SK-N-SH (cell line): Measurements from ENCODE around the gene RPL28. TPM values are rescaled to one million over a fixed set of nuclear protein-coding genes. Genes with fewer than 3 reads are reported as not detected.
"Not testable (repeated sequence)": the region's sequence is repeated elsewhere in the genome, so short reads cannot be mapped to it uniquely, and the experiment has no call there.

Experiments
- CTCF ChIA-PET: fragments of 300-600, 350-600 bp; formaldehyde crosslinking; extraction: SDS; loops from one replicate; lab custom pipeline; 2021; lab: Yijun Ruan, JAX
- POLR2A ChIA-PET: fragments of 350-600 bp; sonication (Branson Sonifier 250); formaldehyde crosslinking; extraction: SDS; loops from one replicate; lab custom pipeline; 2020; ENCODE audit warnings: antibody characterized with exemption, inconsistent platforms; lab: Yijun Ruan, JAX
- DNase-seq: peaks from one replicate; pipeline ENCODE4 v3.0.0; 2012
- H2AFZ ChIP-seq: fragments of 200-600 bp; sonication (generic); 2 replicates; pipeline ENCODE4 v1.8.1; 2016; ENCODE audit warnings: antibody characterized with exemption, mild to moderate bottlenecking, low read depth
- H3F3A ChIP-seq: fragments of 200-600 bp; sonication (generic); replicated peaks from 2 replicates; pipeline ENCODE3; 2016; ENCODE audit warnings: antibody characterized with exemption, mild to moderate bottlenecking; ENCODE audit not compliant: insufficient read depth
- H3K27ac ChIP-seq, 2 experiments: fragments of 200-500 bp in 1 of 2; fragments of 200-600 bp in 1 of 2; sonication (Bioruptor generic) in 1 of 2; sonication (generic), shearing (Covaris generic) in 1 of 2; 2 replicates each; pipeline versions ENCODE4 v1.5.1 to v1.6.1; 2014 to 2016; ENCODE audit warnings: low read depth in 2 of 2, inconsistent platforms in 1 of 2, low read length in 1 of 2, mild to moderate bottlenecking in 1 of 2, mixed read lengths in 1 of 2
- H3K27me3 ChIP-seq: fragments of 200-600 bp; sonication (generic), shearing (Covaris generic); 2 replicates; pipeline ENCODE4 v1.6.1; 2016; ENCODE audit warnings: mixed run types; ENCODE audit not compliant: insufficient read depth
- H3K36me3 ChIP-seq, 2 experiments: fragments of 200-500 bp in 1 of 2; fragments of 200-600 bp in 1 of 2; sonication (Bioruptor generic) in 1 of 2; sonication (generic) in 1 of 2; replicated peaks in 1 of 2; 2 replicates each; pipeline versions ENCODE3 to v1.5.1; 2014 to 2016; ENCODE audit warnings: low read length in 1 of 2, mild to moderate bottlenecking in 1 of 2; ENCODE audit not compliant: insufficient read depth in 2 of 2, control insufficient read depth in 1 of 2
- H3K4me1 ChIP-seq, 2 experiments: fragments of 200-500 bp in 1 of 2; fragments of 200-600 bp in 1 of 2; sonication (Bioruptor generic) in 1 of 2; sonication (generic), shearing (Covaris generic) in 1 of 2; 2 replicates each; pipeline versions ENCODE4 v1.5.1 to v1.6.1; 2014 to 2016; ENCODE audit warnings: low read depth in 1 of 2, low read length in 1 of 2, mixed run types in 1 of 2; ENCODE audit not compliant: insufficient read depth in 2 of 2, control insufficient read depth in 1 of 2
- H3K4me2 ChIP-seq: fragments of 200-600 bp; sonication (generic), shearing (Covaris generic); 2 replicates; pipeline ENCODE4 v1.6.1; 2017; ENCODE audit warnings: mixed run types
- H3K4me3 ChIP-seq, 2 experiments: fragments of 200-500 bp in 1 of 2; fragments of 200-600 bp in 1 of 2; sonication (Bioruptor generic) in 1 of 2; sonication (generic), shearing (Covaris generic) in 1 of 2; 2 replicates each; pipeline versions ENCODE4 v1.5.1 to v1.8.1; 2014 to 2016; ENCODE audit warnings: low read depth in 2 of 2, inconsistent platforms in 1 of 2, low read length in 1 of 2, mild to moderate bottlenecking in 1 of 2, mixed read lengths in 1 of 2, moderate library complexity in 1 of 2
- H3K79me2 ChIP-seq: fragments of 200-600 bp; sonication (generic); 2 replicates; pipeline ENCODE4 v1.8.1; 2017; ENCODE audit warnings: mild to moderate bottlenecking; ENCODE audit not compliant: insufficient read depth
- H3K9ac ChIP-seq: fragments of 200-600 bp; sonication (generic); 2 replicates; pipeline ENCODE4 v1.6.1; 2017; ENCODE audit warnings: mixed run types
- H3K9me2 ChIP-seq: fragments of 200-600 bp; sonication (generic); 2 replicates; pipeline ENCODE4 v1.6.1; 2017; ENCODE audit warnings: mixed run types
- H3K9me3 ChIP-seq: fragments of 200-600 bp; sonication (generic); 2 replicates; pipeline ENCODE4 v1.6.1; 2017; ENCODE audit warnings: mixed run types, mild to moderate bottlenecking, moderate library complexity
- H4K20me1 ChIP-seq: fragments of 200-600 bp; sonication (generic); 2 replicates; pipeline ENCODE4 v1.6.1; 2017; ENCODE audit warnings: mild to moderate bottlenecking, mixed run types; ENCODE audit not compliant: insufficient read depth
- FOXJ3 ChIP-seq: sonication (generic); formaldehyde crosslinking; IDR thresholded peaks from 2 replicates; pipeline ENCODE4 v1.5.1; 2020; ENCODE audit warnings: mild to moderate bottlenecking, missing genetic modification reagents
- MXI1 ChIP-seq: IDR thresholded peaks from 2 replicates; pipeline ENCODE4 v1.6.1; 2012; ENCODE audit warnings: mild to moderate bottlenecking, low read depth, low read length, improper control_type of control experiment
- TAF1 ChIP-seq: IDR thresholded peaks from 2 replicates; pipeline ENCODE4 v1.6.1; 2012; ENCODE audit warnings: low read depth, mild to moderate bottlenecking, low read length, moderate library complexity, borderline replicate concordance
- USF2 ChIP-seq: fragments of 150-350 bp; IDR thresholded peaks from 2 replicates; pipeline ENCODE4 v1.6.1; 2017; ENCODE audit warnings: antibody characterized with exemption, low read length, low read depth, borderline replicate concordance
- WGBS: methylation state at CpG from one replicate; pipeline ENCODE4 v1.1.6; 2017; ENCODE audit warnings: low lambda C conversion rate; 5-methylcytosine and 5-hydroxymethylcytosine counted together
- polyA plus RNA-seq, 3 experiments: library from polyadenylated mRNA; depleted of rRNA; stranded (reverse); fragments of >200 nt; gene quantifications; 2 replicates each; pipeline ENCODE4 v1.2.3, GENCODE V29; 2012
- TF ChIP-seq, protein P1 (sequence below): IDR thresholded peaks from 2 replicates; pipeline ENCODE4 v1.6.1; 2012; ENCODE audit warnings: mild to moderate bottlenecking, low read depth, low read length, moderate library complexity
- TF ChIP-seq, protein P2 (sequence below): IDR thresholded peaks from 2 replicates; pipeline ENCODE4 v1.4.0; 2012; ENCODE audit warnings: low read depth

RPL28 gene
- polyA plus RNA-seq, 1 of the 3 experiments (the other 2 are of a cell fraction) = 2,368 TPM

GRCh38 chr19:55447421-55448174, 61.9 kb downstream of the RPL28 start:
- peaks cover 8% of the 10 kb centered on the region for H3F3A ChIP-seq
- H3K9me3 ChIP-seq = no peaks in the 10 kb centered on the region
- no peak overlapping the region for H3K4me3 ChIP-seq
- ChIA-PET CTCF (interaction anchor here (0.6 to 1.7 kb wide), 4 partner anchors 20 to 874 kb away, joined by 3 to 5 read pairs (median 4); partner anchors contain the start of gene LILRA2), POLR2A (no interaction called here)
- no peaks in the 10 kb centered on the region for H3K9me2 ChIP-seq
- H3K27ac ChIP-seq = no peak overlapping the region
- no peaks in the 10 kb centered on the region for H3K36me3 ChIP-seq
- H4K20me1 ChIP-seq = peaks cover 5% of the 10 kb centered on the region; the same call in 1 of the 2 replicates
- H3K4me2 ChIP-seq = no peak overlapping the region
- DNase-seq = peak; percentile 78
- H3K9ac ChIP-seq = no peak overlapping the region
- WGBS = 4% methylated on average over 13 of the region's 16 CpGs
- H2AFZ ChIP-seq = no peak overlapping the region
- TF ChIP-seq, protein P1, sequence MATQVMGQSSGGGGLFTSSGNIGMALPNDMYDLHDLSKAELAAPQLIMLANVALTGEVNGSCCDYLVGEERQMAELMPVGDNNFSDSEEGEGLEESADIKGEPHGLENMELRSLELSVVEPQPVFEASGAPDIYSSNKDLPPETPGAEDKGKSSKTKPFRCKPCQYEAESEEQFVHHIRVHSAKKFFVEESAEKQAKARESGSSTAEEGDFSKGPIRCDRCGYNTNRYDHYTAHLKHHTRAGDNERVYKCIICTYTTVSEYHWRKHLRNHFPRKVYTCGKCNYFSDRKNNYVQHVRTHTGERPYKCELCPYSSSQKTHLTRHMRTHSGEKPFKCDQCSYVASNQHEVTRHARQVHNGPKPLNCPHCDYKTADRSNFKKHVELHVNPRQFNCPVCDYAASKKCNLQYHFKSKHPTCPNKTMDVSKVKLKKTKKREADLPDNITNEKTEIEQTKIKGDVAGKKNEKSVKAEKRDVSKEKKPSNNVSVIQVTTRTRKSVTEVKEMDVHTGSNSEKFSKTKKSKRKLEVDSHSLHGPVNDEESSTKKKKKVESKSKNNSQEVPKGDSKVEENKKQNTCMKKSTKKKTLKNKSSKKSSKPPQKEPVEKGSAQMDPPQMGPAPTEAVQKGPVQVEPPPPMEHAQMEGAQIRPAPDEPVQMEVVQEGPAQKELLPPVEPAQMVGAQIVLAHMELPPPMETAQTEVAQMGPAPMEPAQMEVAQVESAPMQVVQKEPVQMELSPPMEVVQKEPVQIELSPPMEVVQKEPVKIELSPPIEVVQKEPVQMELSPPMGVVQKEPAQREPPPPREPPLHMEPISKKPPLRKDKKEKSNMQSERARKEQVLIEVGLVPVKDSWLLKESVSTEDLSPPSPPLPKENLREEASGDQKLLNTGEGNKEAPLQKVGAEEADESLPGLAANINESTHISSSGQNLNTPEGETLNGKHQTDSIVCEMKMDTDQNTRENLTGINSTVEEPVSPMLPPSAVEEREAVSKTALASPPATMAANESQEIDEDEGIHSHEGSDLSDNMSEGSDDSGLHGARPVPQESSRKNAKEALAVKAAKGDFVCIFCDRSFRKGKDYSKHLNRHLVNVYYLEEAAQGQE = no peak
- TF ChIP-seq, protein P2, sequence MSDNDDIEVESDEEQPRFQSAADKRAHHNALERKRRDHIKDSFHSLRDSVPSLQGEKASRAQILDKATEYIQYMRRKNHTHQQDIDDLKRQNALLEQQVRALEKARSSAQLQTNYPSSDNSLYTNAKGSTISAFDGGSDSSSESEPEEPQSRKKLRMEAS = peak; percentile 60; the same call in 1 of the 2 replicates
- TF ChIP-seq MXI1 = peak; percentile 97
- no peak for TF ChIP-seq FOXJ3
- no peak for TF ChIP-seq TAF1
- no peak for TF ChIP-seq USF2
- H3K4me1 ChIP-seq = peaks cover 0 to 12% of the 10 kb centered on the region in 2 experiments; a peak in 2 of 4 replicates
- no peaks in the 10 kb centered on the region for H3K79me2 ChIP-seq
- H3K27me3 ChIP-seq = peaks cover 51% of the 10 kb centered on the region

- H3K9me2 ChIP-seq, CTCF ChIA-PET, H3K4me2 ChIP-seq, H2AFZ ChIP-seq, DNase-seq, H3K27ac ChIP-seq, H4K20me1 ChIP-seq, H3K36me3 ChIP-seq, H3K9ac ChIP-seq, POLR2A ChIA-PET, H3K79me2 ChIP-seq, H3K9me3 ChIP-seq, H3K4me3 ChIP-seq: not testable (repeated sequence)
- Histone ChIP-seq H3K27me3 (peaks cover 47% of the 10 kb centered on the region), H3K4me1 (peaks cover 0 to 12% of the 10 kb centered on the region in 2 experiments; a peak in 2 of 4 replicates), H3F3A (peaks cover 10% of the 10 kb centered on the region)
- WGBS = 72% methylated on average over 5 of the region's 5 CpGs
Observed at GRCh38 chr19:55448175-55448490, 62.4 kb downstream of the RPL28 start.
